Sigmoid colon (tissue), 7 donors: ENCODE results near the gene TRAPPC12. TPM values are rescaled to one million over a fixed set of nuclear protein-coding genes. Genes with fewer than 3 reads are reported as not detected.

ENCODE experiments used
- DNase-seq: peaks from one replicate; pipeline ENCODE4 v3.0.0-alpha.2; 2019
- H3K27ac ChIP-seq, 4 donors: fragments of 200-600 bp; sonication (generic); one replicate each; pipeline ENCODE4 v1.5.1; 2016 to 2019; ENCODE audit warnings: mild to moderate bottlenecking in 1 of 4
- H3K27me3 ChIP-seq, 3 donors: fragments of 200-600 bp; sonication (generic); one replicate each; pipeline ENCODE4 v1.5.1; 2019; ENCODE audit warnings: mild to moderate bottlenecking in 1 of 3
- H3K36me3 ChIP-seq, 4 donors: fragments of 200-600 bp; sonication (generic); one replicate each; pipeline ENCODE4 v1.5.1; 2016 to 2019
- H3K4me1 ChIP-seq, 4 donors: fragments of 200-600 bp; sonication (generic); one replicate each; pipeline ENCODE4 v1.5.1; 2017 to 2019
- H3K4me3 ChIP-seq, 4 donors: fragments of 200-600 bp; sonication (generic); one replicate each; pipeline ENCODE4 v1.5.1; 2017 to 2019; ENCODE audit warnings: mild to moderate bottlenecking in 2 of 4, moderate library complexity in 1 of 4
- H3K9me3 ChIP-seq, 4 donors: fragments of 200-600 bp in 3 of 4; sonication (generic) in 3 of 4; one replicate each; pipeline versions ENCODE4 v1.5.1 to v1.6.1; 2013 to 2019
- CTCF ChIP-seq, 4 experiments: fragments of 450-650 bp in 3 of 4; fragments of 200-600 bp in 1 of 4; IDR thresholded peaks; one replicate each; pipeline ENCODE4 v1.5.1; 2016 to 2019; ENCODE audit warnings: antibody characterized with exemption in 4 of 4, mild to moderate bottlenecking in 3 of 4, moderate library complexity in 2 of 4
- EP300 ChIP-seq, 4 donors: sonication (generic); formaldehyde crosslinking; IDR thresholded peaks; one replicate each; pipeline ENCODE4 v1.6.1; 2017; ENCODE audit warnings: antibody characterized with exemption in 4 of 4
- POLR2A ChIP-seq, 2 donors: fragments of 450-650 bp; IDR thresholded peaks; one replicate each; pipeline ENCODE4 v1.6.1; 2016; ENCODE audit warnings: antibody characterized with exemption in 2 of 2, mild to moderate bottlenecking in 2 of 2, moderate library complexity in 2 of 2
- POLR2AphosphoS5 ChIP-seq, 4 donors: sonication (generic); formaldehyde crosslinking; IDR thresholded peaks; one replicate each; pipeline ENCODE4 v1.6.1; 2017; ENCODE audit warnings: antibody characterized with exemption in 4 of 4
- WGBS, 2 donors: extraction: QIAGEN DNeasy Blood & Tissue Kit; methylation state at CpG; one replicate each; pipeline ENCODE4 v1.1.7; 2013; 5-methylcytosine and 5-hydroxymethylcytosine counted together
- intact Hi-C: fragments of 100-400 bp; cut with DNase I; formaldehyde crosslinking; loops from one replicate; pipeline ENCODE4 v1.15.1; 2023
- polyA plus RNA-seq, 3 donors: library from polyadenylated mRNA; stranded (reverse); fragments of 200-250 nt; gene quantifications; one replicate each; pipeline ENCODE4 v1.2.3, GENCODE V29; 2013
- total RNA-seq, 4 donors: library from RNA; depleted of rRNA; stranded (reverse); fragments of >200 nt; gene quantifications; one replicate each; pipeline ENCODE4 v1.1.0, GENCODE V29; 2016
- donor health status: healthy with polysubstance abuse.
- donor health status: Bipolar disorder and iron deficiency.
- donor health status: healthy.

Gene TRAPPC12
- total and polyA plus RNA-seq, 7 donors: 22.7 to 79.5 (median 50.5) TPM

- Histone ChIP-seq H3K9me3 (no peaks in the 10 kb centered on the region), H3K27ac (no peak overlapping the region), H3K4me3 (no peak overlapping the region), H3K4me1 (no peaks in the 10 kb centered on the region), H3K36me3 (peaks cover 0 to 63% (median 7%) of the 10 kb centered on the region in 4 donors), H3K27me3 (no peaks in the 10 kb centered on the region)
- intact Hi-C loops: no loop called here
- WGBS, 2 donors: 94% methylated on average over 10 of the region's 10 CpGs
- DNase-seq: no peak
- TF ChIP-seq POLR2A (IDR thresholded peaks at IDR 0.05) (no peak), CTCF (IDR thresholded peaks at IDR 0.05) (no peak), EP300 (IDR thresholded peaks at IDR 0.05) (no peak), POLR2AphosphoS5 (IDR thresholded peaks at IDR 0.05) (no peak)
Observed at GRCh38 chr2:3432693-3433338, 53.3 kb downstream of the TRAPPC12 start.

GRCh38 chr2:3433339-3433699 lies 53.8 kb downstream of the TRAPPC12 start:
- Histone ChIP-seq H3K27ac (no peak overlapping the region), H3K4me3 (no peak overlapping the region), H3K9me3 (no peaks in the 10 kb centered on the region), H3K4me1 (no peaks in the 10 kb centered on the region), H3K36me3 (peaks cover 0 to 59% (median 7%) of the 10 kb centered on the region in 4 donors), H3K27me3 (no peaks in the 10 kb centered on the region)
- intact Hi-C loops: no loop called here
- 93 to 95% methylated on average over 8 of the region's 8 CpGs for WGBS, 2 donors
- no peak for DNase-seq
- TF ChIP-seq CTCF (IDR thresholded peaks at IDR 0.05) (no peak), EP300 (IDR thresholded peaks at IDR 0.05) (no peak), POLR2AphosphoS5 (IDR thresholded peaks at IDR 0.05) (no peak), POLR2A (IDR thresholded peaks at IDR 0.05) (no peak)

- peaks cover 0 to 54% (median 6%) of the 10 kb centered on the region in 4 donors for H3K36me3 ChIP-seq
- H3K9me3 ChIP-seq: no peaks in the 10 kb centered on the region
- intact Hi-C loops: no loop called here
- H3K4me1 ChIP-seq: no peaks in the 10 kb centered on the region
- H3K27me3 ChIP-seq: no peaks in the 10 kb centered on the region
- TF ChIP-seq POLR2AphosphoS5 (IDR thresholded peaks at IDR 0.05) (no peak), EP300 (IDR thresholded peaks at IDR 0.05) (no peak)
- no peak overlapping the region for H3K27ac ChIP-seq
- 95 to 96% methylated on average over 7 of the region's 7 CpGs for WGBS, 2 donors
- DNase-seq: no peak
- H3K4me3 ChIP-seq: no peak overlapping the region
Observed at GRCh38 chr2:3433776-3434400, 54.4 kb downstream of the TRAPPC12 start.

GRCh38 chr2:3434654-3435053 lies 55.2 kb downstream of the TRAPPC12 start:
- peaks cover 0 to 47% (median 5%) of the 10 kb centered on the region in 4 donors for H3K36me3 ChIP-seq
- DNase-seq: no peak
- no peak overlapping the region for H3K27ac ChIP-seq
- H3K4me3 ChIP-seq: no peak overlapping the region
- WGBS, 2 donors: 93 to 94% methylated on average over 11 of the region's 11 CpGs
- no peaks in the 10 kb centered on the region for H3K27me3 ChIP-seq
- TF ChIP-seq POLR2A (IDR thresholded peaks at IDR 0.05) (no peak), CTCF (IDR thresholded peaks at IDR 0.05) (no peak), POLR2AphosphoS5 (IDR thresholded peaks at IDR 0.05) (no peak), EP300 (IDR thresholded peaks at IDR 0.05) (no peak)
- no peaks in the 10 kb centered on the region for H3K9me3 ChIP-seq
- H3K4me1 ChIP-seq: no peaks in the 10 kb centered on the region
- intact Hi-C loops: no loop called here

- DNase-seq: no peak
- no peak overlapping the region for H3K4me3 ChIP-seq
- no peaks in the 10 kb centered on the region for H3K27me3 ChIP-seq
- no peak overlapping the region for H3K27ac ChIP-seq
- intact Hi-C loops: no loop called here
- H3K36me3 ChIP-seq: peaks cover 0 to 39% (median 5%) of the 10 kb centered on the region in 4 donors
- no peaks in the 10 kb centered on the region for H3K9me3 ChIP-seq
- 24 to 71% methylated on average over 5 of the region's 5 CpGs for WGBS, 2 donors
- TF ChIP-seq POLR2AphosphoS5 (IDR thresholded peaks at IDR 0.05): no peak
- no peak for TF ChIP-seq POLR2A (IDR thresholded peaks at IDR 0.05)
- TF ChIP-seq CTCF (IDR thresholded peaks at IDR 0.05): no peak
- no peak for TF ChIP-seq EP300 (IDR thresholded peaks at IDR 0.05)
- no peaks in the 10 kb centered on the region for H3K4me1 ChIP-seq
Observed at GRCh38 chr2:3435445-3435844, 56.0 kb downstream of the TRAPPC12 start.
